HepG2 (cell line): Measurements from ENCODE around the gene TUBGCP5. TPM values are rescaled to one million over a fixed set of nuclear protein-coding genes. Genes with fewer than 3 reads are reported as not detected.
A peak's percentile ranks its signal among the peaks of the same experiment; 100 is the strongest.

Experiments
- AGO2 ChIP-seq: fragments of 200-400 bp; formaldehyde crosslinking; optimal IDR thresholded peaks from 2 replicates; pipeline ENCODE3; 2017; ENCODE audit warnings: mild to moderate bottlenecking, low read depth, low read length, moderate library complexity
- ARID5B ChIP-seq: IDR thresholded peaks from 2 replicates; pipeline ENCODE4 v1.4.0; 2020; ENCODE audit warnings: mild to moderate bottlenecking, missing genetic modification reagents
- DDIT3 ChIP-seq: sonication (generic); formaldehyde crosslinking; IDR thresholded peaks from 2 replicates; pipeline ENCODE4 v1.4.0; 2020; ENCODE audit warnings: mild to moderate bottlenecking, missing genetic modification reagents
- KDM2A ChIP-seq: sonication (generic); formaldehyde crosslinking; IDR thresholded peaks from 2 replicates; pipeline ENCODE4 v1.4.0; 2020; ENCODE audit warnings: low read depth, missing genetic modification reagents, borderline replicate concordance
- KDM5B ChIP-seq: sonication (generic); formaldehyde crosslinking; IDR thresholded peaks from 2 replicates; pipeline ENCODE4 v1.4.0; 2020; ENCODE audit warnings: missing genetic modification reagents, mild to moderate bottlenecking, borderline replicate concordance
- MAZ ChIP-seq, 2 experiments: sonication (generic) in 1 of 2; formaldehyde crosslinking in 1 of 2; IDR thresholded peaks; 2 replicates each; pipeline versions ENCODE4 v1.5.0 to v1.6.1; 2012 to 2020; ENCODE audit warnings: low read depth in 2 of 2, mild to moderate bottlenecking in 2 of 2, borderline replicate concordance in 1 of 2, improper control_type of control experiment in 1 of 2, low read length in 1 of 2, missing genetic modification reagents in 1 of 2, moderate library complexity in 1 of 2
- SAP130 ChIP-seq: IDR thresholded peaks from 2 replicates; pipeline ENCODE4 v1.6.1; 2016; ENCODE audit warnings: low read depth
- TBL1XR1 ChIP-seq: fragments of 150-350 bp; IDR thresholded peaks from 2 replicates; pipeline ENCODE4 v1.6.1; 2014; ENCODE audit warnings: borderline replicate concordance, low read length; ENCODE audit not compliant: partially characterized antibody
- ZBTB34 ChIP-seq: sonication (generic); formaldehyde crosslinking; IDR thresholded peaks from 2 replicates; pipeline ENCODE4 v1.8.0; 2022; ENCODE audit warnings: mild to moderate bottlenecking, missing genetic modification reagents
- ZFP37 ChIP-seq: sonication (generic); formaldehyde crosslinking; IDR thresholded peaks from 2 replicates; pipeline ENCODE4 v1.4.0; 2020; ENCODE audit warnings: missing genetic modification reagents, borderline replicate concordance
- ZNF317 ChIP-seq: sonication (generic); formaldehyde crosslinking; IDR thresholded peaks from 2 replicates; pipeline ENCODE4 v1.5.0; 2020; ENCODE audit warnings: mild to moderate bottlenecking, missing genetic modification reagents
- ZNF468 ChIP-seq: sonication (generic); formaldehyde crosslinking; IDR thresholded peaks from 2 replicates; pipeline ENCODE4 v1.8.0; 2022; ENCODE audit warnings: mild to moderate bottlenecking, moderate library complexity, missing genetic modification reagents
- ZNF607 ChIP-seq: sonication (generic); formaldehyde crosslinking; IDR thresholded peaks from 2 replicates; pipeline ENCODE4 v1.5.1; 2020; ENCODE audit warnings: missing genetic modification reagents, mild to moderate bottlenecking, borderline replicate concordance
- polyA plus RNA-seq, 8 experiments: library from polyadenylated mRNA; depleted of rRNA in 3 of 8; stranded (reverse) in 7 of 8; unstranded in 1 of 8; fragments of >200 nt; fragmentation: Illumina TruSeq in 4 of 8; extraction: Trizol in 4 of 8; gene quantifications; 2 replicates each; pipeline versions ENCODE4 v1.2.1 to v1.2.3, GENCODE V29; 2011 to 2016; ENCODE audit warnings: low read depth in 4 of 8, missing spikeins in 1 of 8, mixed read lengths in 1 of 8; ENCODE audit not compliant: insufficient read depth in 1 of 8
- total RNA-seq, 5 experiments: library from RNA; depleted of rRNA; stranded (reverse); fragments of >200 nt; fragmentation: Illumina TruSeq; extraction: Trizol; gene quantifications; 2 replicates each; pipeline ENCODE4 v1.2.3, GENCODE V29; 2016; ENCODE audit warnings: low read depth in 1 of 5
- TF ChIP-seq, protein P1 (sequence below): sonication (generic); formaldehyde crosslinking; IDR thresholded peaks from 2 replicates; pipeline ENCODE4 v1.4.0; 2020; ENCODE audit warnings: missing genetic modification reagents, borderline replicate concordance

The TUBGCP5 gene
- total and polyA plus RNA-seq, 2 of the 13 experiments (the other 11 are each of a cell fraction or from before 2014, with no cell fraction given) = 7.2 to 25.0 TPM

DNA sequence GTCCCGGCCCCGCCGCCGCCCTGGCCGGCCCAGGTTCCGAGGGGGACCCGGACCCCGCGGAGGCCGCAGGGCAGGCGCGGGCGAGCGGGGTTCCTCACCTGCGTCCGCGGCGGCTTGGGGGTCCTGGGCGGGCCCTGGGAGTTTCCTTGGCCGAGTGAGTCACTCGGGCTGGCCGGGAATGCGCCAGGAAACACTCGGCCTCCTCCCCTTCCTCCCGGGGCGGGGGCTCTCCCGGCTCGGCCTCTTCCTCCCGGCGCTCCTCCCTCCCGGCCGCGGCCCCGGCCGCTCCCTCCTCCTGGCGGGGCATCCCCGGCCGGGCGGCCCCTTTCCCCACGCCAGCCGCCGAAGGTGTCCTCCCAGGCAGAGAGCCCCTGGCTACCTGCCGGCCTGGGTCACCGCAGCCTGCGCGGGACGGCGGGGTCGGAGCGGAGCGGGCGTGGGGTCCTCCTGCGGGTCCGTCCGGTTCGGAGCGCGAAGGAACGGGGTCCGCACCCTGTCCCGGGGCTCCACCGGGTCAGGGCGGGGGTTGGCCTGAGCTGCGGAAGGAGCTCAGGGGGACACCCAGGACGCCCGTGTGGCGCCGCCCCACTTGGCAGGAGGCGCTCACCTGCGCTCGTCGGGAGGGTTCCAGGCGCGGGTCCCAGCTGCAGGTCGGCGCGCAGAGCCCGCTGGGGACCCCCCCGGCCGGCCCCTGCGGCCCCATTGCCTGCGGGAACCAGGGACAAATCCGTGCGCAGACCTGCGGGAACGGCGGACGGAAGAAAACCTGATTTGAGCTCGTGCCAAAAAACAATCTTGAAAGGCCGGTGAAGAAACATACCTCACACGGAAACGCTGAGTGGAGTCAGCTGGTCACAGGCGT, 58.9 kb downstream of the TUBGCP5 start, which contains the start of gene CYFIP1 (continued):
- no peak for TF ChIP-seq ZFP37 (CRISPR knock-in tag)
- TF ChIP-seq ARID5B (CRISPR knock-in tag) = peak; percentile 45; the same call in 1 of the 2 replicates
- peak; percentile 62; the same call in 1 of the 2 replicates for TF ChIP-seq MAZ (IDR thresholded peaks at IDR 0.05; ENCODE audit: borderline replicate concordance, low read depth, low read length)
- TF ChIP-seq MAZ (CRISPR knock-in tag; IDR thresholded peaks at IDR 0.05; ENCODE audit: low read depth) = peak; percentile 68
- peak; percentile 50 for TF ChIP-seq SAP130 (CRISPR knock-in tag)
- peak; percentile 83; the same call in 1 of the 2 replicates for TF ChIP-seq KDM2A (CRISPR knock-in tag)
- peak; percentile 66; the same call in 1 of the 2 replicates for TF ChIP-seq KDM5B (CRISPR knock-in tag)
- TF ChIP-seq, protein P1, sequence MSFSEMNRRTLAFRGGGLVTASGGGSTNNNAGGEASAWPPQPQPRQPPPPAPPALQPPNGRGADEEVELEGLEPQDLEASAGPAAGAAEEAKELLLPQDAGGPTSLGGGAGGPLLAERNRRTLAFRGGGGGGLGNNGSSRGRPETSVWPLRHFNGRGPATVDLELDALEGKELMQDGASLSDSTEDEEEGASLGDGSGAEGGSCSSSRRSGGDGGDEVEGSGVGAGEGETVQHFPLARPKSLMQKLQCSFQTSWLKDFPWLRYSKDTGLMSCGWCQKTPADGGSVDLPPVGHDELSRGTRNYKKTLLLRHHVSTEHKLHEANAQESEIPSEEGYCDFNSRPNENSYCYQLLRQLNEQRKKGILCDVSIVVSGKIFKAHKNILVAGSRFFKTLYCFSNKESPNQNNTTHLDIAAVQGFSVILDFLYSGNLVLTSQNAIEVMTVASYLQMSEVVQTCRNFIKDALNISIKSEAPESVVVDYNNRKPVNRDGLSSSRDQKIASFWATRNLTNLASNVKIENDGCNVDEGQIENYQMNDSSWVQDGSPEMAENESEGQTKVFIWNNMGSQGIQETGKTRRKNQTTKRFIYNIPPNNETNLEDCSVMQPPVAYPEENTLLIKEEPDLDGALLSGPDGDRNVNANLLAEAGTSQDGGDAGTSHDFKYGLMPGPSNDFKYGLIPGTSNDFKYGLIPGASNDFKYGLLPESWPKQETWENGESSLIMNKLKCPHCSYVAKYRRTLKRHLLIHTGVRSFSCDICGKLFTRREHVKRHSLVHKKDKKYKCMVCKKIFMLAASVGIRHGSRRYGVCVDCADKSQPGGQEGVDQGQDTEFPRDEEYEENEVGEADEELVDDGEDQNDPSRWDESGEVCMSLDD (CRISPR knock-in tag) = 0 out of 2 replicates have a peak, but pooled peaks have one; percentile 38
- no peak for TF ChIP-seq ZBTB34
- no peak for TF ChIP-seq ZNF317
- TF ChIP-seq DDIT3 (CRISPR knock-in tag) = no peak
- TF ChIP-seq AGO2 = peak; percentile 52
- 0 out of 2 replicates have a peak, but pooled peaks have one; percentile 81 for TF ChIP-seq ZNF468 (CRISPR knock-in tag)
- TF ChIP-seq ZNF607 (CRISPR knock-in tag) = 0 out of 2 replicates have a peak, but pooled peaks have one; percentile 83
- no peak for TF ChIP-seq TBL1XR1
